Heart left ventricle (tissue), 16 donors: ENCODE measurements around the gene VCP. TPM values are rescaled to one million over a fixed set of nuclear protein-coding genes. Genes with fewer than 3 reads are reported as not detected.

Source experiments
- ATAC-seq, 4 donors: fragments of 200-7000 bp; cut with Tn5 transposase; one replicate each; pipeline ENCODE4 v1.9.1; 2020 to 2022; ENCODE audit warnings: moderate library complexity in 4 of 4, mild to moderate bottlenecking in 3 of 4, moderate number of reproducible peaks in 1 of 4
- DNase-seq, 5 donors: peaks; one replicate each; pipeline ENCODE4 v3.0.0-alpha.2; 2020
- H3K27ac ChIP-seq, 12 donors: fragments of 200-600 bp; sonication (generic) in 4 of 12; one replicate each; pipeline versions ENCODE4 v1.5.0 to v1.8.0; 2016 to 2022; ENCODE audit warnings: mild to moderate bottlenecking in 2 of 12
- H3K27me3 ChIP-seq, 9 donors: fragments of 200-600 bp; sonication (generic) in 2 of 9; one replicate each; pipeline versions ENCODE4 v1.5.1 to v1.8.0; 2016 to 2022; ENCODE audit warnings: mild to moderate bottlenecking in 3 of 9
- H3K36me3 ChIP-seq, 9 donors: fragments of 200-600 bp; sonication (generic) in 2 of 9; one replicate each; pipeline versions ENCODE4 v1.5.0 to v1.8.0; 2018 to 2022; ENCODE audit warnings: mild to moderate bottlenecking in 2 of 9
- H3K4me1 ChIP-seq, 12 donors: fragments of 200-600 bp; sonication (generic) in 4 of 12; one replicate each; pipeline versions ENCODE4 v1.5.0 to v1.8.0; 2016 to 2022; ENCODE audit warnings: mild to moderate bottlenecking in 3 of 12
- H3K4me3 ChIP-seq, 12 donors: fragments of 200-600 bp; sonication (generic) in 4 of 12; one replicate each; pipeline versions ENCODE4 v1.5.0 to v1.8.0; 2017 to 2022; ENCODE audit warnings: mild to moderate bottlenecking in 9 of 12, moderate library complexity in 4 of 12
- H3K9me3 ChIP-seq, 12 donors: fragments of 200-600 bp; sonication (generic) in 4 of 12; one replicate each; pipeline versions ENCODE4 v1.5.0 to v1.8.0; 2016 to 2022; ENCODE audit warnings: mild to moderate bottlenecking in 1 of 12
- CTCF ChIP-seq, 12 donors: fragments of 200-600 bp; sonication (generic) in 4 of 12; IDR thresholded peaks; one replicate each; pipeline versions ENCODE4 v1.5.0 to v1.8.0; 2018 to 2022; ENCODE audit warnings: antibody characterized with exemption in 12 of 12, mild to moderate bottlenecking in 5 of 12
- POLR2A ChIP-seq, 2 donors: fragments of 450-650 bp; IDR thresholded peaks; one replicate each; pipeline ENCODE4 v1.6.1; 2017; ENCODE audit warnings: antibody characterized with exemption in 2 of 2, mild to moderate bottlenecking in 2 of 2, moderate library complexity in 2 of 2
- WGBS, 4 donors: extraction: QIAGEN DNeasy Blood & Tissue Kit in 2 of 4; methylation state at CpG; one replicate each; pipeline versions ENCODE4 v1.1.5 to v1.1.7; 2013 to 2018; 5-methylcytosine and 5-hydroxymethylcytosine counted together
- intact Hi-C, 10 donors: fragments of 100-400 bp; cut with DNase I; formaldehyde crosslinking; loops; one replicate each; pipeline versions ENCODE4 v1.11.1 to v1.14.2; 2022
- polyA plus RNA-seq, 2 donors: library from polyadenylated mRNA; stranded (reverse); fragments of 200-250 nt; gene quantifications; one replicate each; pipeline ENCODE4 v1.2.3, GENCODE V29; 2013
- total RNA-seq, 9 donors: library from RNA; depleted of rRNA in 2 of 9; stranded (reverse); fragments of >200 nt in 2 of 9; fragmentation: NEBNext Ultra II Directional in 3 of 9; extraction: Animal tissue kit (Norgen Biotek cat#: 25700) in 3 of 9; gene quantifications; one replicate each; pipeline versions ENCODE4 v1.1.0 to v1.2.4, GENCODE V29; 2016 to 2023
- donor health status: ischemic (EF 13 %, LVEDD 7.1; RV severe dilation, severe dysfunction).
- donor health status: healthy with polysubstance abuse.
- donor health status: DM: no; HTN: yes; CAD: no.
- donor health status: DM: no; HTN: no; CAD: no.
- donor health status: ischemic (EF 25% LVEDD 6.9; RV normal size, moderate dysfunction).
- donor health status: ischemic (EF 25% LVEDD 5.7; RV mildly dilated, moderate dysfunction).
- donor health status: healthy.
- donor health status: DM: yes; HTN: yes; CAD: no.
- donor health status: ischemic (EF 35%, LVEDD 5.7; RV mildly dilated, moderate dysfunction).
- donor health status: nonischemic (EF 11% LVEDD 7.7; RV severe dilation, severe dysfunction).
- donor health status: DM: yes; HTN: yes; CAD: no.
- donor health status: PGD.
- donor health status: ischemic (EF 29% LVEDD 5.4; RV normal size, mild dysfunction).
- donor health status: nonischemic (EF 23%, LVEDD 6.1; RV moderate dilation, normal function).

Gene VCP
- total and polyA plus RNA-seq, 11 donors = 107 to 411 (median 262) TPM

- DNase-seq (no peak), ATAC-seq (no peak)
- TF ChIP-seq CTCF (IDR thresholded peaks at IDR 0.05) = no peak
- TF ChIP-seq POLR2A (IDR thresholded peaks at IDR 0.05) = no peak
- H3K27ac ChIP-seq = no peak overlapping the region
- H3K27me3 ChIP-seq = no peaks in the 10 kb centered on the region
- no peaks in the 10 kb centered on the region for H3K9me3 ChIP-seq
- no peak overlapping the region for H3K4me3 ChIP-seq
- H3K4me1 ChIP-seq = peaks cover 3 to 44% (median 34%) of the 10 kb centered on the region in 12 donors
- WGBS, 4 donors = 47 to 61% (median 54%) methylated on average over 5 to 8 of the region's 8 CpGs
- intact Hi-C loops = no loop called here
- H3K36me3 ChIP-seq = peaks cover 0 to 49% (median 44%) of the 10 kb centered on the region in 9 donors
Measured at GRCh38 chr9:35108946-35109575, 36.6 kb upstream of the VCP start.

GRCh38 chr9:35108461-35108860, 36.0 kb upstream of the VCP start:
- intact Hi-C loops = no loop called here
- no peak overlapping the region for H3K4me3 ChIP-seq
- no peak for DNase-seq
- H3K9me3 ChIP-seq = no peaks in the 10 kb centered on the region
- TF ChIP-seq POLR2A (IDR thresholded peaks at IDR 0.05) (no peak), CTCF (IDR thresholded peaks at IDR 0.05) (no peak)
- H3K36me3 ChIP-seq = peaks cover 0 to 49% (median 44%) of the 10 kb centered on the region in 9 donors
- H3K27ac ChIP-seq = no peak overlapping the region
- no peaks in the 10 kb centered on the region for H3K27me3 ChIP-seq
- peaks cover 3 to 44% (median 33%) of the 10 kb centered on the region in 12 donors for H3K4me1 ChIP-seq
- ATAC-seq = no peak
- WGBS, 4 donors = 91 to 95% (median 93%) methylated on average over 6 of the region's 6 CpGs

GRCh38 chr9:35107297-35108290, 35.2 kb upstream of the VCP start:
- Histone ChIP-seq H3K4me3 (no peak overlapping the region), H3K9me3 (no peaks in the 10 kb centered on the region), H3K27ac (no peak overlapping the region), H3K27me3 (no peaks in the 10 kb centered on the region), H3K36me3 (peaks cover 0 to 49% (median 44%) of the 10 kb centered on the region in 9 donors), H3K4me1 (peaks cover 3 to 38% (median 30%) of the 10 kb centered on the region in 12 donors)
- no peak for DNase-seq
- 78 to 87% (median 82%) methylated on average over 14 to 18 of the region's 18 CpGs for WGBS, 4 donors
- no peak for TF ChIP-seq POLR2A (IDR thresholded peaks at IDR 0.05)
- no peak for TF ChIP-seq CTCF (IDR thresholded peaks at IDR 0.05)
- ATAC-seq = no peak
- intact Hi-C loops = no loop called here

DNA sequence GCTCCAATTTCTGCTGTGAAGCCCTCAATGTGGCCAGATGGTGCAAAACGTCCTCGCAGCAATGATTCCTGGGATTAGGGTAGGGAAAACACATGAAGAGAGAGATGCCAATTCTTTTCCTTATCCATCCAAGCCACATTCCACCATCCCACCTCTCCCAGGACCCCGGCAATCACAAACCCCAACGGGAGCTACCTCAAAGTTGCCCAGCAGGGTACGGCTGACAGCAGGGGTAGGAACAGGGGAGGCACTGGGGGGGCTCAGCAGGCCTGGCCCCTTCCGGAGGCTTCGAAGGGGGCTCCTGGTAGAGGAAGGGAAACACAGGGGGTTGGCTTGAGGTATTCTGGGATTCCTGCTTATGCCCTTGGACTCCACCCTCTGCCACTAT, 33.9 kb upstream of the VCP start:
- no peak overlapping the region for H3K4me3 ChIP-seq
- DNase-seq (no peak), ATAC-seq (no peak)
- no peaks in the 10 kb centered on the region for H3K9me3 ChIP-seq
- no peaks in the 10 kb centered on the region for H3K27me3 ChIP-seq
- H3K4me1 ChIP-seq = peaks cover 0 to 41% (median 33%) of the 10 kb centered on the region in 12 donors
- 89 to 95% (median 90%) methylated on average over 7 of the region's 7 CpGs for WGBS, 4 donors
- H3K36me3 ChIP-seq = peaks cover 0 to 51% (median 47%) of the 10 kb centered on the region in 9 donors
- intact Hi-C loops = no loop called here
- no peak for TF ChIP-seq CTCF (IDR thresholded peaks at IDR 0.05)
- TF ChIP-seq POLR2A (IDR thresholded peaks at IDR 0.05) = no peak
- no peak overlapping the region for H3K27ac ChIP-seq
